Activated CD8-positive, alpha-beta memory T cell treated with anti-CD3 and anti-CD28 coated beads, Interleukin-2, amount 50 U/mL, for 24 hours (primary cell): ENCODE measurements around the gene TMEM14B.
A peak's percentile ranks its signal among the peaks of the same experiment; 100 is the strongest.
"Not testable (repeated sequence)": the region's sequence is repeated elsewhere in the genome, so short reads cannot be mapped to it uniquely, and the experiment has no call there.

Experiments used
- DNase-seq: peaks from one replicate; pipeline ENCODE4 v3.0.0-alpha.2; 2020; ENCODE audit errors: extremely low read depth

TMEM14B gene

DNA sequence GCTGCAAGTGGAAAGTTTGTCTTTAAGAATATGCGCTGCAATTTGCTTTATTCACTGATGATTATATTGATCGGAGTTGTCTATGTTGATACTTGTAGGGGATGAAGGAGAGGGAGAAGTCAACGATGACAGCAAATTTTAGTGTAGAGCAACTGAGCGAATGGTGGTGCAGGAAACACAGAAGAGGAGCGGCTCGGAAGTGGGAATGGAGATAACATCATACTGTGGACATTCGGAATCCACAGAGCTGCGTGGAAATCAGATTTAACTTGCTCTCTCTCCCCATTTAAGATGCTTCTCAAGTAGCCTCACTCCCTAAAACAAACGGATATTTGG lies 722 bp upstream of the TMEM14B start:
- no peak for DNase-seq

DNA sequence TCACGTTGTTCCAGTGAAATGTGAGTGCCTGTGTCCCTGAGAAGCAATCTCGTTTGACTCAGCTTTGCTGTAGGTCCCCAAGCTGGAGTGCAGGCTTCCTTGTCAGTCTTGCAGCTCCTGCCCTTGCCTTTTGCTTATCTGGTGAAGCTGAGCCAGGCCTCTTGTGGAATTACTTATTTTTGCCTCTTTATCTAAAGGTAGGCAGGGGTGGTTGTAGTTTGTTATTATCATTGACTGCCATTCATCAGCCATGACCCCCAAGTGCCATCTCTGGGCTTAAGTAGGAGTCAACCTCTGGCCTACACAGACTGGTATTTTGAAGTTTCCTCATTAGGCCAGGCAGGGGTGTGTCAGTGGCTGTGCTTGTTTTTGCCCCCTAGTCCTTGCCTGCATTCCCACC lies 2.1 kb downstream of the TMEM14B start:
- DNase-seq: no peak

DNA sequence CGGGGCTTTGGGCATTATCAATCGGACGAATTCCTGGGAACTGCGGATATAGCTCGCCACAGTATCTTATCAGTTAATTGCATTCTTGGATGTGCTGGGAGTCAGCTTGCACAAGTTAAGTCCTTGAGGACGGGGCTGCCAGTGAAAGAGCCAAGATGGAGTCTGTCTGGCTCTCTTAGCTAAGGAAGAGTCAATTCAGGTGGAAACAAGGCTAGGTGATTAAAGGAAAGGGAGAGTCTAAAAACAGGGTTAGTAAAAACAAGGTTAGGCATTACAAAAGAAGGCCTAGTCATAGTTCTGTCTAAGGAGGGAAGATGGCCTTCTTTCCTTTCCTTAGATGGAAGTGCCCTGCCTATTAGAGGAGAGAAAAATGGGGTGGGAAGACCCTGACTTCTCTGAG lies 3.0 kb downstream of the TMEM14B start:
- DNase-seq: not testable (repeated sequence)

DNA sequence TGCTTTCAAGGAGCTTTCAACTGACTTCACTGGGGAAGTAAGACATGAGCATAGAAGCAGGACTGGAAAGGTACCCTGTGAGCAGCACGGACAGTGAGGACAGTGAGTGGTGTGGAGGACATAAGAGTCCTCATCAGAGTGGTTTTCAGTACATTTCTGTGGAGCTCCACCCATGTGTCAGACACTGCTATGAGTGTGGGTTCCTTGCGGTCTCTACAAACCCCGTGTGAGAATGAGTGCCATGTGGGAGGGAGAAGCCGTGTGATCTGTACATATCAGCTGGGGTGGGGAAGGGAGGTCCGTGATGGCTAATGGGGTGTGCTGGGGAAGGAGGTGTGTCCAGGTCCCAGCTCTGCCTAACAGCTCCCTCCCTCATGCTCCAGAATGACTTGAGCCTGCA lies 4.2 kb downstream of the TMEM14B start:
- not testable (repeated sequence) for DNase-seq

DNA sequence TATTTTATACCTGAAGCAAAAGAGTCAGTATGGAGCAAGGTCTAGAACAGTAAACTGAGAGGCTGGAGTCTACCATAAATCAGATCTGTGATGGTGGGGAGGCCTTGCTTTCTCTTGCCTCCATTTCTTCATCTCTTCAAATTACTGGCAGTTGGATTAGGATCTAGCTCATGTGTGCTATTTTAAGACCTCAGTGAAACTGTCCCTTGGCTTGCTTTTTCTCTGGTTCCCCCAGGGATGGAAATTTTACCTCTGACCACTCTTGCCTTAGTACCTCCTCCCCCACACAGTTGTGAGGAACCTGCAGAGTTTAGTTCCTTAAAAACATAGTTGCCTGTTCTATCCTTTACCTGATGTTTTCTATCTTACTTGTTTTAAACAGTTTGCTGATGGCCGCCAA lies 8.5 kb downstream of the TMEM14B start:
- DNase-seq: no peak

DNA sequence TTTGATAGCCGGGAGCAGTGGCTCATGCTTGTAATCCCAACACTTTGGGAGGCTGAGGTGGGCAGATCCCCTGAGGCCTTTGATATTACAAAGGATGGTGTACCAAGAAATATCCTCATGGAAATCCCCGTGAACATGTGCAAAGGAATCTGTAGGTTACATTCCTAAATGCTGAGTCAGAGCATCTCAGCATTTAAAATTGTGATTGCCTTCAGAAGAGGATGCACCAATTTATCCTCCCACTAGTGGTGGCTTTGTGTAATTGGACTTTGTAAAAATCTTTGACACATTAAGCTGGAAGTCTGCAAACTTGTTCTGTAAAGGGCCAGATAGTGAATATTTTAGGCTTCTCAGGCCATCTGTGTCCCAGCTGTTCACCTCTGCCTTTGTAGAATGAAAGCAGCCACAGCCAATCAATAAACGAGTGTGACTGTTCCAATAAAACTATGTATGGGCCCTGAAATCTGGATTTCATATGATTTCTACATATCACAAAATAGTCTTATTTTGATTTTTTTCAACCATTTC lies 11.8 kb downstream of the TMEM14B start:
- DNase-seq: no peak

DNA sequence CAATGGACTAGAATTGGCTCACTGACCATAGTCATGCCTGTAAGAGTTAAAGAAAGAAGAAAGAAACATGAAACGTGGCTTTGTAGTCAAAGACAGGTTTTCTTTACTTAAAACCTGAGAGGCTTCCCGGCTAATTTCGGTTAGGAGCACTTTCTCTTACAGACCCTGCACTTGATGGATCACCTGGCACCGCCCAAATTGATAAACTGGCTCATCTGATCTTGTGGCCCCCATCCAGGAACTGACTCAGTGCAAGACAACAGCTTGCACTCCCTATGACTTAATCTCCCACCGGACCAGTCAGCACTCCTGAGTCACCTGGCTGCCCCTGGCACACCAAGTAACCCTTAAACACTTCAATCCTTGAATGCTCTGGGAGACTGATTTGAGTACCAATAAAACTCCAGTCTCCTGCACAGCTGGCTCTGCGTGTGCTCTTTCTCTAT lies 12.3 kb downstream of the TMEM14B start:
- DNase-seq: no peak

DNA sequence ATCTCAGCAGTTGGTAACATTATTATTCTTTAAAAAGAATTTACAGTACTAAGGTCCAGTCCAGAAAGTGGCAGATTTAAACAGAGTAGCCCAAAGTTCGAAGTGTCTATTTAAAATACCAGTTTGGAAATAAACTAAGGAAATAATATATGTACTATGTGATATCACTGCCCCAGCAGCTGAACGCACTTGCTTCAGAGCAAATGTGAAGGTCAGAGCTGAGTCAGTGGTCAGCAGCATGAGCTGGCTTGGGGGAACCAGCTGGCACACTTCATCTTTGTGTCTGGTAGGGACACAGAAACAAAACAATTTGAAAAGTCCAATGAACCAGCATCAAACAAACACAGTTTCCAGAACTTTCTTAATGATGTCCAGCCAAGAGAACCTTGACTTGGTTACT lies 15.4 kb downstream of the TMEM14B start:
- no peak for DNase-seq

DNA sequence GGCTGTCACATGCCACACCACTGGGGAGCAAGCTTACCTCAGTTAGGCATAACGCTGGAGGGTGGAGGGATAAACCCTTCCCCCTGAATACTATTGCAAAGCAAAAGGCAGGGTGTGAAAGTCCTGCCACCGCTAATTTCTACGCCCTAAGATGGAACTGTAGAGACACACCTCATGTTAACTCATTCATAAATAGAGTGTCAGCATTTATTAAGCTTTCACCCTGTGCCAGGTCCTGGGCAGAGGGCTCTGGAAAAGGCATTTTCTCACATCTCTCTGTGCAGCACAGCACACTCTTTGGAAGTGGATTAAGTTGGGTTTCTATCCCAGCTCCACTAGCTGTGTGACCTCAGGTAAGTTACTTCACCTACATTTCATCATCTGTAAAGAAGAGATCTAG lies 21.8 kb downstream of the TMEM14B start:
- no peak for DNase-seq

DNA sequence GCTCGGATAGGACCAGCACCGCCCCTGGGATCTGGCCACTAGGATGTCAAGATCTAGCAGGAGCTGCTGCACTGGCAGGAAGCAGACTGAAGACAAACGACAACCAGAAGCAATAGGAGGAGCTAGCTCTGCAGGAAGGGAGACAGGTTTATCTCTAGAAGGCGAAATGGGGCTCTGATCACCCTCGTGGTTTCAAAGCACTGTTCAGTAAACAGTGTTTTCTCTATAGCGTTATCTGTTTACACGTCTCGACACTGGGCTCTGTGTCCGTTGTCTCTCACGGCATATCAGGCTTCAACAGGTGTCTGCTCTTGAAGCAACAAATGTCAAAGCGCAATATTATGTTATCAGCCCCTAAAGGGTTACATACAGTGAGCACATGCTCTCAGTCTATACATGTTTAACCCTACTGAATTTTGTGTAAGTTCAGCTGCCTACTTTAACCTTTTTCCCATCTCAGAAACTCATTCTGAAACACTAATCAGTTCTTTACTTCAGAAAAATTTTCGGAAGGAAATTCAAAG lies 23.8 kb downstream of the TMEM14B start:
- DNase-seq: no peak

DNA sequence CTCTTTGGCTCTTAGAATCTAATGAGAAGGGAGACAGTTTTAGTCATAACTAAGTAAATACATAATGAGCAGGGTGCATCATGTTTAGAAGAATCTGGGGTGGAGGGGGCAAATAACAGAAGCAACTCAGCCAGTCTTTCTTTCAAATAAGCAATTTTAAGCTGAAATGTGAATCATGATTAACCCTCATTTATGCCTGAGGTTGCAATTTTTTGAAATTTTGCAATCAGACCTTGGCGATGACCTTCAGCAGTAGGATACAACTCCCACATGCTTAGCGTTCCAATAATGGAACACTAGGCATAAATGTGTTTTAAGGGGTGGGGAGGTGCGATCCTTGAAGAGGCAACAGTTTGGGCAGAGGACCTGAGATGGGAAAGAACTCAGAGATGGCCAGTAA lies 30.6 kb downstream of the TMEM14B start:
- no peak for DNase-seq

DNA sequence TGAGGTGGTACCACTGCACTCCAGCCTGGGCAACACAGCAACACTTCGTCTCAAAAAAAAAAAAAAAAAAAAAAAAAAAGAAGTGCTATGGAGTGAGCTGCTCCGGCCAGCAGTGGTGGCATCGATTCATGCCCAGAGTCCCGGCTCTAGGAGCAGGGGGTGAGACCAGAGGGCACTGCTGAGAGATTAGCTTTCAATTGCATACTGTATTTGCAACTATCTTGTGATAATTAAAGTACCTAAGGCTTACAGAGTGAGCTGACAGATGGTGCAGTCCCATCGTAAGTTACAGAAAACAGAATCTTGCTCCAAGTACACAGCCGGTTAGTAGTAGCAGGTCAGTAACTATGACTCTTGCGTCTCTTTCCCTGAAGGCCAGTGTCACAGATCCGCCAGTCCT lies 31.5 kb downstream of the TMEM14B start:
- no peak for DNase-seq

DNA sequence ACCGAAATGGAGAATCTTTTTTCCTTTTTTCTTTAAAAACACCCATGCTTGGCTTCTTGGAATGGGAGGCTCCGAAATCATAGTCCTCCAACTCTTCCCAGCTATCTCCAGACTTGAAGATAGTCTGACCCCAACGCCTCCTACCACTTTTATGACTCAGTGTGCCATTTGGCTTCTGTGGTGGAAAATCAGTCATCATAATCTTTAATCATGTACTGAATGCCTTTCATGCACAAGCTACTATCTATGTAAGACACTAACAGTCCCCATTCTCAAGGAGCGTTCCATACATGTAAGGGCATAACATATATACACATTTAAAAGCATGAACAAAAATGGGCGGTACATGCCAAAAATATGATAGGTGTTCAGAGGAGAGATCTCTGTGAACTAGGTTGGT lies 44.1 kb downstream of the TMEM14B start:
- DNase-seq: no peak

DNA sequence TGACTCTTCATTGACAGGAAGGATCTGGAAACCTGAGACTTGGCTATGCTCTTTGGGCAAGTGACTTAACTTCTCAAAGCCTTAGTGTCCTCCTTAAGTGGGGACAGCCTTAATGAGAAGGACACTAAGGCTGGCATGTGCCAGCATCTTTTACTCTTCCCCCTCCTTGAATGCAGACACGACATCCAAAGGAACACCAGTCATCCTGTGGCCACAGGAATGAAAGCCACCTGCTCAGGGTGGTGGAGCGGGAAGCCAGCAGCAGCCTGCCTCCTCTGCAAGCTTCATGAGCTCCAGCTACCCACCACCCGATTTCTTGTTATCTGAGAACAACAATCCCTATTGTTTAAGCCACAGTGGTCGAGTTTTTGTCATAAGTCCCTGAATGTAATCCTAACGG lies 44.5 kb downstream of the TMEM14B start:
- DNase-seq: no peak

DNA sequence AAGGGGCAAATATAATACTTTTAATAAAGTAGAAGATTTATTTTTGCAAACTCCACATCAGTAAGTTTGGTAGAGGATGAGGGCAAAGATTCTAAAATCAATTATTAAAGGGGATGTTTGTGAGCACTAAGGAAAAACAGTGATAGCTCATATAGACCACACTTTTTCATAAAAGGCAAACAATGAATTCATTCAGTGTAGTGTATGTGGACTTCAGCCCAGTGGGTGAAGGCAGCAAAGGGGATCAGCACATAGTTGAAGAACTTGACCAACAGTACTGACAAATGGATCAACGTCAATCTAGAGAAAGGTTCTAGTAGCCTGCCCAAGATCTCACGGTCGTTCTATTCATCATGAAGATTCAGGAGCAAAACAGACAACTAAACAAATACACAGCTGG lies 45.4 kb downstream of the TMEM14B start:
- DNase-seq: no peak

DNA sequence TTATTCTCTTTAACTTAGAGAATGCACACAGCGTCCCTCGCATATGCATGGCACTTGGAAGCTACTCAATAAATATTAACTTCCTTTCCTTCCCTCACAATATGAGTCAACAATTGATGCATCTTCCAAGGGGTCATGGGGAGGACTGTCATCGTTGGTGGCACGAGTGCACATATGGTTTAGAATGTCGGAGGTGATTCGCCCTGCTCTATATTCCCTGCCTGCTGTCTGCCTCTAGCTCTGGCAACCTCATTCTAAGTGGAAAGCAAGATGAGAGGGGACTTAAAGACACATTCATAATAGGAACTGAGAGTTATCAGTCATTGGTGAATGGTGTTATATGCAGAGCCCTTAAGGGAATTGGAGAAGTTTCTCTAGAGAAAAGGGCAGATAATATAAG lies 46.1 kb downstream of the TMEM14B start:
- no peak for DNase-seq

DNA sequence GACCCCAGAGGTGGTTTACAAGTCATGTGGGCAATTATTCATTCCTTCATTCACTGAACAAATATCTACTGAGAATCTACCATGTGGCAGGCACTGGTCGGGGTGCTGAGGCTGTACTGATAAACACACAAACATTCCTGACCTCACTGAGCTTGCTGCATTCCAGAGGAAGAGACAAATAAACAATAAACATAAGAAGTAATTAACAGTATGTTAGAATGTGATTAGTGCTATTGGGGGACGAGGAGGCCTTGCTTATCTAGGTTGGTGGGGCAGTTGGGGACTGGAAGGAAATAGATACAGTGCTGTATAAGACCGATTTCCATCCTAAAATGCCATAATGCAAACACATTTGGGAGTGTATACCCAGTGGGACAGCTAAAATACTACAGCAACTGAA lies 46.6 kb downstream of the TMEM14B start:
- no peak for DNase-seq

DNA sequence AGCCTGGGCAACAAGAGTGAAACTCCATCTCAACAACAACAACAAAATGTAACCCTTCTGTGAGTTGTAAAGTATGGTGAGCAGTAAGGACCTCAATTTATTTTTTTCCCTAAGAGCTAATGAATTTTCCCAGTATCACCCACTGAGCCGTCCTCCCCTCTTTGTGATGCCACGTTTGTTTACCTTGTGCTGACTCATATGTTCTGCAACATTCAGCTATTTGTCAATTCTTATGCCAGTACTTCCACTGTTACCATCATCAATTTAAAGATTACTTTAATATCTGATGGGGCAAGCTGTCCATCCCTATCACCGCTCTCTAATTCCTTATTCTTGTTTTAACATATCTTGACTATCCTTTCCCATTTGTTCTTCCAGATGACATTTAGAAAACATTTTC lies 53.2 kb downstream of the TMEM14B start:
- DNase-seq: no peak

DNA sequence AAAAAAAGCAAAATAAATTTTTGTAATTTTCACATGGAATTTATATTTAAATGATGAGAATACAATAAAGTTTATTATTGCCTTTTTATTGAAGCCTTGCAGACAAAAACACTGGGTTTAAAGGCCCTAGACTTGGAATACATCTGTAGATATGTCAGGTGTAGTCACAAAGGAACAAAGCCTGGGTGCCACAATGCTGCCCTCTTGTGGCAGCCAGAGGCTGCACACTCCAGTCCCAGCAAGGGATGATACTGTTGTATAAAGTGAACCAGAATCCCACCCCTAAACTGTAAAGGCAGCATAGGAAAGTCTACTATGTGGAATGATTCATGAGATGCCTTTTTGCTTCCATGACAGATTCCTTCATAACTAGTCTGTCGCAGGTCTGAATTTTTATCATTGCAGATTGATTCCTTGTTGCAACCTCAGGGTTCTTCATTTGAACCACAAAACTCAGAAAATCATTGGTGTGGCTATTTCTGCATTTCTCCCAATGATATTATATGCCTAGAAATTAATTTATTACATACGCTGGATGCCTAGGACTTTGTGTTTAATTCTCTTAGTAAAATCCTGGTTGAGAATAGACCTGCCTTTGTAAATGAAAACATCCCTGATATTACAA lies 53.7 kb downstream of the TMEM14B start:
- DNase-seq: peak; percentile 20
